Loucy (cell line): Measurements from ENCODE around the gene STOML3.

Source experiments
- H2AFZ ChIP-seq: fragments of 200-600 bp; sonication (generic); 2 replicates; pipeline ENCODE4 v1.6.0; 2016; ENCODE audit warnings: antibody characterized with exemption, mild to moderate bottlenecking, low read length, moderate library complexity
- H3F3A ChIP-seq: fragments of 200-600 bp; 2 replicates; pipeline ENCODE4 v1.6.0; 2016; ENCODE audit warnings: antibody characterized with exemption, low read depth, mild to moderate bottlenecking
- H3K27me3 ChIP-seq: fragments of 200-600 bp; sonication (generic); 2 replicates; pipeline ENCODE4 v1.6.1; 2014; ENCODE audit warnings: low read length, mild to moderate bottlenecking; ENCODE audit not compliant: insufficient read depth, poor library complexity, severe bottlenecking
- H3K36me3 ChIP-seq: fragments of 200-600 bp; sonication (generic); 2 replicates; pipeline ENCODE4 v1.6.1; 2016; ENCODE audit warnings: low read length; ENCODE audit not compliant: insufficient read depth
- H3K4me1 ChIP-seq: fragments of 200-600 bp; sonication (generic); 2 replicates; pipeline ENCODE4 v1.5.1; 2014; ENCODE audit warnings: low read length, mild to moderate bottlenecking; ENCODE audit not compliant: insufficient read depth, poor library complexity, severe bottlenecking
- H3K4me2 ChIP-seq: fragments of 200-600 bp; sonication (generic); 2 replicates; pipeline ENCODE4 v1.6.0; 2014; ENCODE audit warnings: antibody characterized with exemption, low read length, low read depth, mild to moderate bottlenecking; ENCODE audit not compliant: poor library complexity, severe bottlenecking
- H3K4me3 ChIP-seq: fragments of 200-600 bp; sonication (generic); 2 replicates; pipeline ENCODE4 v1.5.1; 2014; ENCODE audit warnings: low read length, mild to moderate bottlenecking, mixed read lengths; ENCODE audit not compliant: poor library complexity, severe bottlenecking
- H3K79me2 ChIP-seq: fragments of 200-600 bp; sonication (generic); 2 replicates; pipeline ENCODE4 v1.6.1; 2014; ENCODE audit warnings: low read length; ENCODE audit not compliant: insufficient read depth
- H3K9ac ChIP-seq: fragments of 200-600 bp; sonication (generic); 2 replicates; pipeline ENCODE4 v1.6.0; 2014; ENCODE audit warnings: mild to moderate bottlenecking, low read depth, low read length, moderate library complexity; ENCODE audit not compliant: poor library complexity, severe bottlenecking
- H3K9me2 ChIP-seq: fragments of 200-600 bp; sonication (generic); replicated peaks from 2 replicates; pipeline ENCODE4 v1.6.1; 2016; ENCODE audit warnings: low read depth, low read length, mixed read lengths
- H3K9me3 ChIP-seq: fragments of 200-600 bp; sonication (generic); 2 replicates; pipeline ENCODE4 v1.6.1; 2014; ENCODE audit warnings: mild to moderate bottlenecking, antibody characterized with exemption, low read length, low read depth; ENCODE audit not compliant: insufficient read depth
- H4K20me1 ChIP-seq: fragments of 200-600 bp; sonication (generic); 2 replicates; pipeline ENCODE4 v1.6.0; 2014; ENCODE audit warnings: antibody characterized with exemption, low read length, mild to moderate bottlenecking; ENCODE audit not compliant: insufficient read depth, poor library complexity, severe bottlenecking
- CTCF ChIP-seq: fragments of 200-600 bp; sonication (generic); conservative IDR thresholded peaks from 2 replicates; pipeline ENCODE4 v1.5.1; 2014; ENCODE audit warnings: mild to moderate bottlenecking, antibody characterized with exemption, low read length
- EZH2phosphoT487 ChIP-seq: fragments of 200-600 bp; IDR thresholded peaks from 2 replicates; pipeline ENCODE4 v1.6.1; 2018; ENCODE audit warnings: antibody characterized with exemption, mild to moderate bottlenecking, moderate library complexity, borderline replicate concordance

The STOML3 gene

GRCh38 chr13:39038569-39039030, 48.0 kb upstream of the STOML3 start:
- no peaks in the 10 kb centered on the region for H3K9me3 ChIP-seq
- peaks cover 58% of the 10 kb centered on the region for H4K20me1 ChIP-seq
- peaks cover 89% of the 10 kb centered on the region for H3K79me2 ChIP-seq
- peak overlapping the region; percentile 96 for H3K4me3 ChIP-seq
- no peak for TF ChIP-seq EZH2phosphoT487
- TF ChIP-seq CTCF, result no peak
- peak overlapping the region; percentile 91 for H3K9ac ChIP-seq
- H3K4me1 ChIP-seq, result peaks cover 57% of the 10 kb centered on the region
- H3K27me3 ChIP-seq, result no peaks in the 10 kb centered on the region
- H3F3A ChIP-seq, result no peaks in the 10 kb centered on the region
- peak overlapping the region; percentile 85 for H3K4me2 ChIP-seq
- peak overlapping the region; percentile 98 for H2AFZ ChIP-seq
- no peaks in the 10 kb centered on the region for H3K36me3 ChIP-seq
- no peaks in the 10 kb centered on the region for H3K9me2 ChIP-seq

- Histone ChIP-seq H3K9me2 (no peaks in the 10 kb centered on the region), H3F3A (no peaks in the 10 kb centered on the region), H3K79me2 (peaks cover 93% of the 10 kb centered on the region), H3K4me3 (peak within 1 kb of the TSS; percentile 96), H3K4me2 (peak within 1 kb of the TSS; percentile 97), H3K9ac (peak within 1 kb of the TSS; percentile 91), H3K36me3 (no peaks in the 10 kb centered on the region), H2AFZ (peak within 1 kb of the TSS; percentile 98), H3K9me3 (no peaks in the 10 kb centered on the region), H3K4me1 (peaks cover 63% of the 10 kb centered on the region), H3K27me3 (no peaks in the 10 kb centered on the region), H4K20me1 (peaks cover 63% of the 10 kb centered on the region)
- TF ChIP-seq EZH2phosphoT487 (no peak), CTCF (no peak)
Measured at GRCh38 chr13:39037880-39038568, 47.4 kb upstream of the STOML3 start, which contains the start of the genes NHLRC3 and PROSER1. Gene NHLRC3 (plus strand): TSS chr13:39038456. CDS start chr13:39038640, 184 bp downstream. Gene PROSER1 (minus strand): TSS chr13:39038089. CDS start chr13:39037242, 847 bp downstream.

GRCh38 chr13:39037410-39037879, 46.8 kb upstream of the STOML3 start:
- no peaks in the 10 kb centered on the region for H3K9me3 ChIP-seq
- peaks cover 65% of the 10 kb centered on the region for H4K20me1 ChIP-seq
- peak overlapping the region; percentile 91 for H3K9ac ChIP-seq
- H3K79me2 ChIP-seq, result peaks cover 89% of the 10 kb centered on the region
- no peaks in the 10 kb centered on the region for H3K9me2 ChIP-seq
- H3K36me3 ChIP-seq, result no peaks in the 10 kb centered on the region
- TF ChIP-seq CTCF (no peak), EZH2phosphoT487 (no peak)
- peak overlapping the region; percentile 98 for H2AFZ ChIP-seq
- peak overlapping the region; percentile 97 for H3K4me2 ChIP-seq
- peak overlapping the region; percentile 96 for H3K4me3 ChIP-seq
- no peaks in the 10 kb centered on the region for H3F3A ChIP-seq
- H3K27me3 ChIP-seq, result no peaks in the 10 kb centered on the region
- peaks cover 62% of the 10 kb centered on the region for H3K4me1 ChIP-seq
